ENCODE results near the gene GRB2.
"Not testable (repeated sequence)": the region's sequence is repeated elsewhere in the genome, so short reads cannot be mapped to it uniquely, and the experiment has no call there.

Gene GRB2

DNA sequence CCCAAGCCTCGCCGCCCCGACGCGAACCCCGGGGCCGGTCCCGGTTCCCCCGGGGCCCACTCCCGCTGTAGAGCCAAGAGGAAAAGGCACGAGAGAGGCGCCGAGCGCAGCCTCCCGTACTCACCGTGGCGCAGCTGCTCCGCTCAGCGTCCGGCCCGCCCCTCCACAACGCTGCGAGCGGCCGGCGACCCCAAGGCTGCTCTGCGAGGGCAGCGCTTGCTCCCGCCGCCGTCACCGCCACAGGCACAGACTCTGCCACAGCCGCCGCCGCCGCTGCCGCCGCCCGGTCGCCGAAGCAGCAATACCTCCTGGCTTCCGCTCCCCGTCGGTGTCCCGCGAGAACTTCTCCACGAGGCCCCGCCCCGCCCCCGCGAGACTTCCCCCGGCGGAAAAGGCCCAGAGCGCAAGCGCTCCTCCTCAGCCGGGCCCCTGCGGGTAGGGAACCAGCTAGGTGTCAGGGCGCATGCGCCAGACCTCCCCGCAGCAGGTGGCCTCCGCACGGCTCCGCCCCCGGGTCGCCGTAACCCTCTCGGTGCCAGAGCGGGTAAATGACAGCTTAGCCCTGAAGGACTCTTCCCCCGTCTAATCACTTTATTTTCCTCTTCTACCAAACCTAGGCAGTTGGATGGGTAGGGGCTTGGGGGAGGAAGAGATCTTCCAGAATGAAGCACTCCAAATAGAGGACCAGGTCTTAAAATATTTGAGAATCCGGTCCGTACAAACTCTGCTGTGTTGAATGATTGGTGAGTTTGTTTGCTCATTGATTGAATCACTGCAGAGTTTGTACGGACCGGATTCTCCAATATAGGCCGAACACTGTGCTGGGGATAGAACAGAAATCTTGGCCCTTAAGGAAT, at the start of gene GRB2:
Gene GRB2 (minus strand): TSS at position 314 of the 857 bp plus-strand sequence. CDS start 12,050 bp downstream, outside the sequence.
- peak; percentile 94 for DNase-seq (ENCODE audit: low read depth)

DNA sequence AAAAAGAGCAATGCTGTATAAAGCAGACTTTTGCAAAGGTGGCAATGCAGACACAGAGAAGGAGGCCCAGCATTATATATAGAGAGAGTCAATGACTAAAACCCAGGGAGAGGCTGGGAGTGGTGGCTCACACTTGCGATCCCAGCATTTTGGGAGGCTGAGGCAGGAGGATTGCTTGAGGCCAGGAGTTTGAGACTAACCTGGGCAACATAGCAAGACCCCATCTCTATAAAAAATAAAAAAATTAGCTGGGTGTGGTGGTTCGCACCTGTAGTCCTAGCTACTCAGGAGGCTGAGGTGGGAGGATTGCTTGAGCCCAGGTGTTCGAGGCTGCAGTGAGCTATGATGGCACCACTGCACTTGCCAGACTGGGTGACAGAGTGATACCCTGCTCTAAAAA, 49.2 kb upstream of the GRB2 start:
- not testable (repeated sequence) for DNase-seq (ENCODE audit: low read depth)

DNA sequence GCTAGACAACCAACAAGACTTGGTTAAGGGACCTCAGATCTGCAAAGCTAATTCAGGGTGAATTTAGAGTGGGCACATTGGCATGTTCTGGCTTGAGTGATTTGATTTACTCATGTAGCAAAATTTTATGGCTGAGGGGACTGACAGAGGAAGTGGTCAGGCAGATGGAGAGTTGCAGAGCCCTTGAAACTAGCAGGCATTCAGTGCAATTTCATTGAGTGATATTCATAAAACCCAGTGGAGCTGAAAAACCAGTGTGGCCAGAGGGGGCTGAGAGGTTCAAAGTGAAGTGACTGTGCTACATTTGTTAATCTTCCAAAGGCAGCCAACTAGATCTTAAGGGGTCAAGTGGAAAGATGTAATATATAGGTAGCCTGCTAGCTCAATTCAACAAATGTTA, 48.7 kb upstream of the GRB2 start:
- no peak for DNase-seq (ENCODE audit: low read depth)

DNA sequence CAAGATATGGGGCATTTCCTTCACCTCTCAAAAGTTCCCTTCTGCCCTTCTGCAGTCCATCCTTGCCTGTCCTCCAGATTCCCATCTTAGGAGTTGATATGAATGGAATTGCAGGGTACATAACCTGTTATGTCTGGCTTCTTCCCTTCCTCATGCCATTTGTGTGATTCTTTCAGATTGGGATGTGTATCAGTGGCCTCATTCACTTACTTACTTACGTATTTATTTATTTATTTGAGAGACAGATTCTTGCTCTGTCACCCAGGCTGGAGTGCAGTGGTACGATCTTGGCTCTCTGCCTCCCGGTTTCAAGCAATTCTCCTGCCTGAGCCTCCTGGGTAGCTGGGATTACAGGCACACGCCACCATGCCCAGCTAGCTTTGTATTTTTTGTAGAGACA, 44.8 kb upstream of the GRB2 start:
- no peak for DNase-seq (ENCODE audit: low read depth)

DNA sequence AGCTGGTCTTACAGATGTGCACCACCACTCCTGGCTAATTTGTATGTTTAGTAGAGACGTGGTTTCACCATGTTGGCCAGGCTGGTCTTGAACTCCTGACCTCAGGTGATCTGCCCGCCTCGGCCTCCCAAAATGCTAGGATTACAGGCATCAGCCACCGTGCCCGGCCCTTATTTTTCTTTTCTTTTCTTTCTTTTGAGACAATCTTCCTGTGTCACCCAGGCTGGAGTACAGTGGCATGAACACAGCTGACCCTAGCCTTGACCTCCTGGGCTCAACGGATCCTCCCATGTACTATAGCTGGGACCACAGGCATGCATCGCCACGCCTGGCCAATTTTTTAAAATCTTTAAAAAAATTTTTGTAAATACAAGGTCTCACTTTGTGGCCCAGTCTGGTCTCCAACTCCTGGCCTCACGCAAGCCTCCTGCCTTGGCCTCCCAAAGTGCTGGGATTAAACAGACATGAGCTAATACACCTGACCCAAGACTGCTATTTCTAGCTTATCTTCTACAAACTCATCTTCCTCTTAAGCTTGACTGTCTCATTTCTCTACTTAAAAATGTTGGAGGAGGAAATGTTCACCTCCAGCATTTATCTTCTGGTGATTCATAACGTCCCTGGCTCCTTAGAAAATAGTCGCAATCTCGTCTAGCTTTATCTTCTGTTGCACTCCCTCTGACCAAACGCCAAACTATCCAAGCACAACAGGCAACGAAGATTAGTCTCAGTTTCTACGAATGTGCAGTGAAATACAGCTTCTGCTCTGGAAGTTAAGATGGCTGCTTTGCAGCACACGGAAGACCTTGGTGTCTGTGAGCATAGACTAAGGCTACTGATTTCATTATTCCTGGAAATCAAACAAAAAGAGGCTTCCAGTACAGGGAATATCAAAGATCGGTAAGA, 42.7 kb upstream of the GRB2 start:
- no peak for DNase-seq (ENCODE audit: low read depth)

DNA sequence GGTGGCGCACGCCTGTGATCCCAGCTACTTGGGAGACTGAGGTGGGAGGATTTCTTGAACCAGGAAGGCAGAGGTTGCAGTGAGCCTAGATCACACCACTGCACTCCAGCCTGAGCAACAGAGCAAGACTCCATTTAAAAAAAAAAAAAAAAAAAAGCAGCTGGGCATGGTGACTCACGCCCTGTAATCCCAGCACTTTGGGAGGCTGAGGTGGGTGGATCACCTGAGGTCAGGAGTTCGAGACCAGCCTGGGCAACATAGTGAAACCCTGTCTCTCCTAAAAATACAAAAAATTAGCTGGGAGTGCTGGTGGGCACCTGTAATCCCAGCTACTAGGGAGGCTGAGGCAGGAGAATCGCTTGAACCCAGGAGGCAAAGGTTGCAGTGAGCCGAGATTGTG, 40.4 kb upstream of the GRB2 start:
- DNase-seq (ENCODE audit: low read depth), result not testable (repeated sequence)

DNA sequence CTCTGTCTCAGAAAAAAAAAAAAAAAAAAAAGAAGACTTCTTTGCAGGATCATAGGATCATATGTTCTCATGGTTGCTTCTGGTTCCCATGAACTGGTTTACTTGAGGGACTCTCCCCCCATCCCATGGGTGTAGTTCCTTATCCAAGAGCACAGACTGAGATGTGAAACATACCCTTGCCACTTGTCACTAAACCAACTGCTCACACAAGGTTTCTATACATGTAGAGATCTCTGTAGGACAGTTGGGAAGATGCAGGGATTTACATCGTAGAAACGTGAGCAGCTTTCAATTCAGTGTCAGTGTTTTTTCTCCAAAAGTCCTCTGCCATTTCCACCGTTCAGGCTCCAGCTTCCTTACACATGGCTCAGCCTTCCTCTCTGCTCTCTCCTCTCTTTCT, 39.8 kb upstream of the GRB2 start:
- DNase-seq (ENCODE audit: low read depth), result no peak

DNA sequence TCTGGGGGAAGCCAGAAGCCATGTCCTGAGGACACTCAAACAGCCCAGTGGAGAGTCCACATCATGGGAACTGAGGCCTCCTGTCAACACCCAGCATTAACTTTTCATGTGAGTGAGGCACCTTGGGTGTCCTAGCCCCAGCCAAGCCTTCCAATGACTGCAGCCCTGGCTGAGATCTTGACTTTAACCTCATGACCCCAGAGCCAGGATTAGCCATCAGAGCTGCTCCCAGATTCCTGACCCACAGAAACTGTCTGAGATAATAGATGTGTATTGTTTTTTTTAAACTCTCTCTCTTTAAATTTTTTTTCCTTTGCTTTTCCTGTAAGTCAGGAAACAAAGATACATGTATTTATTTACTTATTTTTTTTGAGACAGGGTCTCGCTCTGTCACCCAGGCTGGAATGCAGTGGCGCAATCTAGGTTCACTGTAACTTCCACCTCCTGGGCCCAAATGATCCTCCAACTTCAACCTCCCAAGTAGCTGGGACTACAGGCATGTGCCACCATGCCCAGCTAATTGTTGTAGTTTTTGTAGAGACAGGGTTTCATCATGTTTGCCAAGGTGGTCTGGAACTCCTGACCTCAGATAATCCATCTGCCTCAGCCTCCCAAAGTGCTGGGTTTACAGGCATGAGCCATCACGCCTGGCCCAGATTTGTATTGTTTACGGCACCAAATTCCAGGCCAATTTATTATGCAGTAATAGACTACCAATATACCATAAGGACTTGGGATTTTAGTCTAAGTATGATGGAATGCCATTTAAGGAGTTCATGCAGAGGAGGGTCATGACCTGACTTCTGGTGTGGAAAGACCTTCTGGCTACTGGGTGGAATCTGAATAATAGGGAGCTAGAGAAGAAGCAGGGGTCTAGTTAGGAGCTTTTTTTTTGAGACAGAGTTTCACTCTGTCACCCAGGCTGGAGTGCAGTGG, 37.0 kb upstream of the GRB2 start:
- DNase-seq (ENCODE audit: low read depth), result no peak

DNA sequence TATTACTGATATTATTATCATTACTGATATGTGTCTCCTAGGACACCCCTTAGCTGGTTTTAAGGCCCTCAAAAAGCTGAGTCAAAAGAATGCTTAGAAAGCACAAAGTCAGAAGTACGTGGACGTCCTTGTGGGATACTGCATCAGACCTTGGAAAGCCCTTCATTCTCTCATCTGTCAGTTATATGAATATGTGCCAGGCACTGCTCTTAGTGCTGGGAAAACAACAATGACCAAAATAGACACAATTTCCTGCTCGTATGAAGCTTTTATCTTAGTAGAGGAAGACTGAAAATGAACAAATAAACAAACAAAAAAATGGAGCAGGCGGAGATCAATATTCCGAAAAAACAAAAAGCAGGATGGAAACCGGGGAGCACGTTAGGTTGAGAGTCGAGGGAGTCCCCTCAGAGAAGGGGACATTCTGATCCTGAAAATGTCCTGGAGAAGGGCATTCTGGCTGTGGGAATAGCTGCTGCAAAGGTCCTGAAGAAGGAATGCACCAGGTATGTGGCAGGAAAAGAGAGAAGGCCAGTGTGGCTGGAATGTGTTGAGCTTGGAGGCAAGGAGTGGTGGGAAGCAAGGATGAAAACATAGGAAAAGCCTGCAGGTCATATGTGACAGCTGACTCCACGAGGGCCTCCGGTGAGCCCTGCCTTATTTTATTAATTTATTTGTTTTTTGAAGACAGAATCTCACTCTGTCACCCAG, 35.4 kb upstream of the GRB2 start:
- DNase-seq (ENCODE audit: low read depth), result peak; percentile 71

DNA sequence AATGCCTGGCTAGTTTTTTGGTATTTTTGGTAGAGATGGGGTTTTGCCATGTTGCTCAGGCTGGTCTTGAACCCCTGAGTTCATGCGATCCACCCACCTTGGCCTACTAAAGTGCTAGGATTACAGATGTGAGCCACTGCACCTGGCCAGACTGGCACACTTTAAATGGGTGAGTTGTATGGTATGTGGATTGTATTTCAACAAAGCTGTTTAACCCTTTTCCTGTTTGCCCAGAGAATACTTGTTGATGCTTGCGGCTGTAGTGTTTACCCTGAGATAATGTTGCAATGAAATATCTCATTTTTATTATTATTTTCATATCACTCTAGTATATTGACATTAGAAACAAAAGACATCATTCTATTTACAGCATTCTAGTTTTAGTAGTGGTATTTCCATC, 33.8 kb upstream of the GRB2 start:
- DNase-seq (ENCODE audit: low read depth), result no peak

DNA sequence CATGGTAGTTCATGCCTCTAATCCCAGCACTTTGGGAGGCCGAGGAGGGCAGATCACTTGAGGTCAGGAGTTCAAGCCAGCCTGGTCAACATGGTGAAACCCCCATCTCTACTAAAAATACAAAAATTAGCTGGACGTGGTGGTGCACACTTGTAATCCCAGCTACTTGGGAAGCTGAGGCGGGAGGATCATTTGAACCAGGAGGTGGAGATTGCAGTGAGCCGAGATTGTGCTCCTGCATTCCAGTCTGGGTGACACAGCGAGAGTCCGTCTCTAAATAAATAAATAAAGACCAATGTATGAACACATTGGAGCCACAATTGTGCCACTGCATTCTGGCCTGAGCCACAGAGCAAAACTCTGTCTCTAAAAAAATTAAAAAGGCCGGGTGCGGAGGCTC, 31.9 kb upstream of the GRB2 start:
- not testable (repeated sequence) for DNase-seq (ENCODE audit: low read depth)

DNA sequence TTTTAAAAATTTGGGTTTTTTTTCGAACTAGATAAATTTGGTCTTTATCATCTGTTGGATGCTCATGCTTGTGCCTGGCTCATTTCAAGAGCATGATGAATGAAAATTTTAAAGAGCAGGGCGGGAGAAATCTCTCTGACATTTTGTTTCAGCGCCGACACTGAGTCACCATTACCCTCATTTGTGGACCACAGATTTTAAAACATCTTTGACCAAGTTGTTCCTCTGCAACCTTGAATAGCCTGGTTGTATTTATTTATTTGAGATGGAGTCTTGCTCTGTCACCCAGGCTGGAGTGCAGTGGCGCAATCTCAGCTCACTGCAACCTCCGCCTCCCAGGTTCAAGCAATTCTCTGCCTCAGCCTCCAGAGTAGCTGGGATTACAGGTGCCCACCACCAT, 29.0 kb upstream of the GRB2 start:
- peak; percentile 32 for DNase-seq (ENCODE audit: low read depth)

DNA sequence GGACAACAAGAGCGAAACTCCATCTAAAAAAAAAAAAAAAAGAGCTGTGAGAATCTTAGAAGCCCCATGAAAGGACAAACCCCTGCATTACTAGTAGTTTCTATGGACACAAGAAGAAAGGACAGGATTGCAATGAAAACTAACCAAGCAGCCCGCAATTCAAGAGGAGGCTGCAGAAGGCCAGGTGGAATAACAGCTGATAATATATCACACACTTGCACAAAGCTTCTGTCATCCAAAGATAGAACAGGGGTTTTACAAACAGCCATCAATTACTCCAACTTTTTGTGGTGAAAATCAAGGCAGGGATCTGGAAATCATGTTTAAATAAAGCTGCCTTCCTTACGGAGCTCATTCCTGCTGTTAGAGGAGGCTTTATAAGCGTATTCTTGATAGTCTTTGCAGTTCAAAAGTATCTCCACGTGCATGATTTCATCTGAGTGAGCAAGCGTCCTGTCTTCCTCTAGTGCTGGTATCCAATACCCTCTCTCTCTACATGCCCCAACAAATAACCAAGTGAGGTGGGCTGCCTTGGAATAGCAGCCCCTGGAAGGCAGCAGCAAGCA, 27.8 kb upstream of the GRB2 start:
- no peak for DNase-seq (ENCODE audit: low read depth)

DNA sequence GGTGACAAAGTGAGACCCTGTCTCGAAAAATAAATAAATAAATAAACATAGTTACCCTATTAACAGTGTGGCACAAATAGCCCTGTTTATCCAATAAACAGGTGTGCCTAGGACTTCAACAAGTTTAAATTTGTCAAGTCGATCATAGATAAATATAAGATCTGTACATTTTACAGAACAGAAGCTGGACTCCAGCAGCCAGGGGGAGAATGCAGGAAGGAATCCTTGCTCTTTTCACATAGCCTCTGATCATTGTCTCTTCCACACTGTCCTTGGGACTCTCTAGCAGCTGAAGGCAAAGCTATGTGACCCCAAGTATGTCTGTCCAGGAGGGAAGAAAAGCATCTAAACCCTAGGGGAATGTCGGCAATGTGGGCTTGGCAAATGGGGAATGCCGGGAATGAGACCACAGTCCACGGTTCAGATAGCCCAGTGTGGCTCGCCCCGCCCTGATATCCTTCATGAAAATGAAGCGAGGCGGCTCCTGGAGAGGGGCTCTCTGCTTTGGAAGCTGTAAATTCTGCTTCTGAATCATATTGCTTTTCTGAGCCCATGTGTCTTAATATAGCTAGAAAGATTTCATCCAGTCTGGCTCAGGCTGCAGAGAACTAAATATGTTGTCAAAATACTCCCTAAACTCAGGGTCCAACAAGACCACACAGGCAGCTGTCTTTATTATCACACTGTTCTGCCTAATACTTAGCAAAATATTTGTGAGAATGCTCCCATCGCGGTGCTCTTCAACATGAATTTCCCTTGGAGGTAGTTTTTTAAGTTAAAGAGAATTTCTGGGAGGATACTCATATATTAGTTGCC, 24.9 kb upstream of the GRB2 start:
- peak; percentile 72 for DNase-seq (ENCODE audit: low read depth)

DNA sequence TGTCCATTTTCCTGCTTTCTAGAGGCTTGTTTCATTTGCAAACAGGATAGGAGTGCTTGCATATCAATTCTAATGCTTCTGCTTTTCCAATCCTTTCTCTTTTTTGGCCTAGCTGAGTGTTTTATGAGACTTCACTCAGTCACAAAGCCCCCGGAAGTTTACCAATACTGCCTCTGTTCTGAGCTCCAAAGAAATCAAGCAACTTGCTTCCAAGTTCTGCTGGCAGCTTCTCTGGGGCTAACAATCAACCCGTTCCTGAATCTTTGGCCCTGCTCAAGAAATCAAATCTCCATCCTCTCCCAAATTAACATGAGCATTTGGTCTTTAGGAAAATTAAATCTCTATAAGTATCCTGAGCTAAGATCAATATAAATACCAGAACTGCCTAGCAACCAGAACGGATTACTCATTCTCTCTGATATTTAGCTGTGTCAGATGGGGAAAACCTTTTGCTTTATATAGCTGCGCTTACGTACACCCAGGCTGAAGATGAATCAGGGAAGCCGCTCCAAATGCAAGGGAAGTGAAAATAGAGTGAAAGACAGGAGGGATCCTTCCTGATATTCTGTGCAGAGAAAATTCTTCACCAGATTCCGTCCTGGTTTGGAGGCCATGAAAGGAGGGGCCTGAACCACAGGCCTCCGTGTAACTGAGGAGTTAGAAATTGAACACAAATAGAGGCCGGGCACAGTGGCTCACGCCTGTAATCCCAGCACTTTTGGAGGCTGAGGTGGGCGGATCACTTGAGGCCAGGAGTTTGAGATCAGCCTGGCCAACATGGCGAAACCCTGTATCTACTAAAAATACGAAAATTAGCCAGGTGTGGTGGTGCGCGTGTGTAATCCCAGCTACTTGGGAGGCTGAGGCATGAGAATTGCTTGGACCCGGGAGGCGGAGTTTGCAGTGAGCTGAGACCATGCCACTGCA, 23.3 kb upstream of the GRB2 start:
- DNase-seq (ENCODE audit: low read depth), result peak; percentile 95

DNA sequence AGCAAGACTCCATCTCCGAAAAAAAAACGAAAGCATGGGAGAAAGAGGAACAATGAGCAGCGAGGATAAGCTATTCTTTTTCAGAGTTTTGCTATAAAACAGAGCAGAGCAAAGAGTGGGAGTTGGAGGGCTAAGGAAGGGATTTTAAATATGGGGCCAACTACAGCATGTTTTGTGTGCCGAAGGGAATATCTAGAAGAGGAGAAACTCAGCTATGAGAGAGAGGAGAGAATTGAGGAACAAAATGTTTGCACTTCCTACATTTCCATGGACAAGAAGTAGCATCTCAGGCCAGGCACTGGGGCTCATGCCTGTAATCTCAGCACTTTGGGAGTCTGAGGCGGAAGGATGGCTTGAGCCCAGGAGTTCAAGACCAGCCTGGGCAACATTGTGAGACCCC, 13.1 kb upstream of the GRB2 start:
- no peak for DNase-seq (ENCODE audit: low read depth)

DNA sequence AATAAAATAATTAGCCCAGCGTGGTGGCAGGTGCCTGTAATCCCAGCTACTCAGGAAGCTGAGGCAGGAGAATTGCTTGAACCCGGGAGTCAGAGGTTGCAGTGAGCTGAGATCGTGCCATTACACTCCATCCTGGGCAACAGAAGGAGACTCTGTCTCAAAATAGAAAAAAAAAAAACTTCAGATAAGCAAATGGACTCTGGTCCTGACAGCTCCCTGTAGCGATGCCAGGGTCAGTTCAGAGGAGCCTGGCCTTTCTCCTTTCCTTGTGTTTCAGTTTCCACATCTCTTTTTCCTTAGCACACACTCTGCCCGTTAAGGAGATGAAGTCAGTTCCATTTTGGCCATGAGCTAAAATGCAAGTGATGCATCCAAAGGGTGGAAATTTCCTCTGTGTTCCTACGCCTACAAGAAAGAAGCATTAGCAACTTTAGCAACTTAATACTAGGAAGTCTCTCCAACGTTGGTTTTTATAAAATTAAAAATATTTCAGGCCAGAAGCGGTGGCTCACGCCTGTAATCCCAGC, 11.6 kb upstream of the GRB2 start:
- no peak for DNase-seq (ENCODE audit: low read depth)

DNA sequence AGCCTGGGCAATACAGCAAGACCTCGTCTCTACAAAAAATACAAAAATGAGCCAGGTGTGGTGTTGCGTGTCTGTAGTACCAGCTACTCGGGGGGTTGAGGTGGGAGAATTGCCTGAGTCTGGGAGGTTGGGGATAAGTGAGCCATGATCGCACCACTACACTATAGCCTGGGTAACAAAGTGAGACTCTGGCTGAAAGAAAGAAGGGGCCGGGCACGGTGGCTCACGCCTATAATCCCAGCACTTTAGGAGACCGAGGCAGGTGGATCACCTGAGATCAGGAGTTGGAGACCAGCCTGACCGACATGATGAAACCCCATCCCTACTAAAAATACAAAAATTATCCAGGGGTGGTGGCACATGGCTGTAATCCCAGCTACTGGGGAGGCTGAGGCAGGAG, 10.5 kb upstream of the GRB2 start:
- no peak for DNase-seq (ENCODE audit: low read depth)

DNA sequence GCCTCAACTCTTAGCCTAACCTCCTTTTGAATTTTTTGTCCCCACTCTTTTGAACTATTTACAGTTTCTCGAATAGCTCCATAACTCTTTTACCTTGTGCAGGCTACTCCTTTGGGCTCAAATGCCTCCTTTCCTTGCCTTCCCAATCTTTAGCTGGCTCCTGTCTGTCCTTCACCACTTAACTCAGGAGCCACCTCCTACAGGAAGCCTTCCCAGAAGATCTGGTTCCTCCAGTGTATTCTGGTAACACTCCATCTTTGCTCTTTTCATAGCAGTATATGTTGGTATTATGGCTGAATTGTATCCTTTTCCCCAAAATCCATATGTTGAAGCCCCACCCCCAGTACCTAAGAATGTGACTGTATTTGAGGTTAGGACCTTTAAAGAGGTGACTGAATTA, 9.0 kb upstream of the GRB2 start:
- no peak for DNase-seq (ENCODE audit: low read depth)
